Psoas muscle (tissue), 8 donors: ENCODE results near the gene CNDP2. TPM values are rescaled to one million over a fixed set of nuclear protein-coding genes. Genes with fewer than 3 reads are reported as not detected.

Source experiments
- ATAC-seq, 4 donors: fragments of 200-7000 bp; cut with Tn5 transposase; one replicate each; pipeline ENCODE4 v1.9.1; 2020; ENCODE audit warnings: moderate library complexity in 3 of 4, mild to moderate bottlenecking in 2 of 4
- DNase-seq, 2 donors: peaks; one replicate each; pipeline ENCODE4 v3.0.0-alpha.2; 2020
- H3K27ac ChIP-seq: fragments of 200-600 bp; one replicate; pipeline ENCODE4 v1.8.0; 2022
- H3K27me3 ChIP-seq, 3 donors: fragments of 200-600 bp in 1 of 3; one replicate each; pipeline versions ENCODE4 v1.6.1 to v1.8.0; 2013 to 2022; ENCODE audit warnings: low read length in 2 of 3, mild to moderate bottlenecking in 2 of 3, moderate library complexity in 1 of 3; ENCODE audit not compliant: insufficient read depth in 3 of 3
- H3K36me3 ChIP-seq, 2 donors: fragments of 200-600 bp in 1 of 2; one replicate each; pipeline versions ENCODE4 v1.6.1 to v1.8.0; 2013 to 2022; ENCODE audit warnings: low read depth in 1 of 2, mild to moderate bottlenecking in 1 of 2, moderate library complexity in 1 of 2; ENCODE audit not compliant: insufficient read depth in 1 of 2
- H3K4me1 ChIP-seq: fragments of 200-600 bp; one replicate; pipeline ENCODE4 v1.8.0; 2022
- H3K4me3 ChIP-seq: fragments of 200-600 bp; one replicate; pipeline ENCODE4 v1.8.0; 2022; ENCODE audit warnings: mild to moderate bottlenecking
- H3K9me3 ChIP-seq: fragments of 200-600 bp; one replicate; pipeline ENCODE4 v1.8.0; 2022
- CTCF ChIP-seq: fragments of 200-600 bp; IDR thresholded peaks from one replicate; pipeline ENCODE4 v1.8.0; 2022; ENCODE audit warnings: antibody characterized with exemption
- WGBS, 3 donors: extraction: QIAGEN DNeasy Blood & Tissue Kit; methylation state at CpG; one replicate each; pipeline versions ENCODE4 v1.1.6 to v1.1.7; 2013; 5-methylcytosine and 5-hydroxymethylcytosine counted together
- intact Hi-C, 2 donors: fragments of 100-400 bp; cut with DNase I; formaldehyde crosslinking; loops; one replicate each; pipeline versions ENCODE4 v1.11.0 to v1.14.2; 2022
- polyA plus RNA-seq, 3 donors: library from polyadenylated mRNA; stranded (reverse); fragments of 200-250 nt; gene quantifications; one replicate each; pipeline ENCODE4 v1.2.3, GENCODE V29; 2013
- total RNA-seq, 4 donors: library from RNA; stranded (reverse); fragmentation: NEBNext Ultra II Directional in 2 of 4; extraction: Animal tissue kit (Norgen Biotek cat#: 25700) in 2 of 4; gene quantifications; one replicate each; pipeline versions ENCODE4 v1.2.1 to v1.2.4, GENCODE V29; 2021 to 2023
- donor health status: healthy with polysubstance abuse.
- donor health status: DM: no; HTN: no; CAD: no; lungs with moderate emphysema.
- donor health status: Bipolar disorder and iron deficiency.
- donor health status: healthy.
- donor health status: DM: yes; HTN: yes; CAD: no.
- donor health status: DM: no; HTN: no; CAD: no.
- donor health status: DM: no; HTN: no; CAD: no.
- donor health status: DM: yes; HTN: yes; CAD: no.

CNDP2 gene
- total and polyA plus RNA-seq, 7 donors = 24.3 to 51.9 (median 41.4) TPM

GRCh38 chr18:74506448-74507084 is 10.4 kb downstream of the CNDP2 start:
- H3K9me3 ChIP-seq = no peaks in the 10 kb centered on the region
- DNase-seq (no peak), ATAC-seq (no peak)
- peaks cover 12 to 98% of the 10 kb centered on the region in 2 donors for H3K36me3 ChIP-seq
- H3K4me3 ChIP-seq = no peak overlapping the region
- no peak overlapping the region for H3K27ac ChIP-seq
- H3K27me3 ChIP-seq = no peaks in the 10 kb centered on the region
- intact Hi-C loops = no loop called here
- no peak for TF ChIP-seq CTCF
- H3K4me1 ChIP-seq = no peaks in the 10 kb centered on the region
- WGBS, 3 donors = 41 to 52% (median 50%) methylated on average over 11 of the region's 11 CpGs

- no peak overlapping the region for H3K27ac ChIP-seq
- no peak for DNase-seq
- peaks cover 15 to 98% of the 10 kb centered on the region in 2 donors for H3K36me3 ChIP-seq
- H3K27me3 ChIP-seq = no peaks in the 10 kb centered on the region
- no peak for TF ChIP-seq CTCF
- H3K9me3 ChIP-seq = no peaks in the 10 kb centered on the region
- ATAC-seq = no peak
- intact Hi-C loops = no loop called here
- H3K4me3 ChIP-seq = no peak overlapping the region
- 68 to 73% (median 68%) methylated on average over 23 of the region's 23 CpGs for WGBS, 3 donors
- no peaks in the 10 kb centered on the region for H3K4me1 ChIP-seq
Measured at GRCh38 chr18:74507097-74507881, 11.1 kb downstream of the CNDP2 start.

- 92% methylated on average over 14 of the region's 14 CpGs for WGBS, 3 donors
- Histone ChIP-seq H3K27ac (no peak overlapping the region), H3K36me3 (peaks cover 15 to 98% of the 10 kb centered on the region in 2 donors), H3K4me1 (no peaks in the 10 kb centered on the region), H3K27me3 (no peaks in the 10 kb centered on the region), H3K4me3 (no peak overlapping the region), H3K9me3 (no peaks in the 10 kb centered on the region)
- intact Hi-C loops = no loop called here
- DNase-seq (no peak), ATAC-seq (no peak)
- TF ChIP-seq CTCF = no peak
Measured at GRCh38 chr18:74507927-74508326, 11.8 kb downstream of the CNDP2 start.

- TF ChIP-seq CTCF = no peak
- ATAC-seq (no peak), DNase-seq (no peak)
- Histone ChIP-seq H3K9me3 (no peaks in the 10 kb centered on the region), H3K4me1 (no peaks in the 10 kb centered on the region), H3K36me3 (peaks cover 15 to 98% of the 10 kb centered on the region in 2 donors), H3K4me3 (no peak overlapping the region), H3K27me3 (no peaks in the 10 kb centered on the region), H3K27ac (no peak overlapping the region)
- intact Hi-C loops = no loop called here
- 75 to 81% (median 75%) methylated on average over 9 of the region's 9 CpGs for WGBS, 3 donors
Measured at GRCh38 chr18:74508366-74508765, 12.2 kb downstream of the CNDP2 start.
